HepG2 (cell line): ENCODE measurements around the gene PCDHGA5. TPM values are rescaled to one million over a fixed set of nuclear protein-coding genes. Genes with fewer than 3 reads are reported as not detected.

Experiments
- ATAC-seq: fragments of 200-7000 bp; cut with Tn5 transposase; 3 replicates; pipeline ENCODE4 v1.9.1; 2020; ENCODE audit warnings: mild to moderate bottlenecking, moderate library complexity
- BruUV-seq: library from RNA; stranded (reverse); fragments of 400-500 nt; replicated peaks from 2 replicates; lab custom pipeline; 2021; lab: Mats Ljungman, UMichigan
- CTCF ChIA-PET: fragments of 300-600 bp; formaldehyde crosslinking; extraction: SDS; loops from one replicate; lab custom pipeline; 2021; ENCODE audit warnings: low total read pairs, inconsistent platforms, low intra/inter-chr PET ratio; lab: Yijun Ruan, JAX
- POLR2A ChIA-PET: fragments of 350-600 bp; sonication (Branson Sonifier 250); formaldehyde crosslinking; loops from one replicate; lab custom pipeline; 2020; ENCODE audit warnings: antibody characterized with exemption, inconsistent platforms; lab: Yijun Ruan, JAX
- DNase-seq: peaks from one replicate; pipeline ENCODE4 v3.0.0-alpha.2; 2015; ENCODE audit warnings: low spot score
- FAIRE-seq: peaks from 3 replicates; lab custom pipeline; 2011; peaks lifted over from hg19 to GRCh38; lab: Jason Lieb, UNC
- H2AFZ ChIP-seq: one replicate; pipeline ENCODE4 v1.6.1; 2011; ENCODE audit warnings: low read length, inconsistent platforms
- H3K27ac ChIP-seq: fragments of 300-600 bp; 3 replicates; pipeline ENCODE4 v1.8.0; 2011; ENCODE audit warnings: mixed run types, mild to moderate bottlenecking, mixed read lengths, low read length, inconsistent platforms; ENCODE audit not compliant: insufficient read depth; ENCODE audit errors: extremely low read length
- H3K27me3 ChIP-seq, 2 experiments: fragments of 200-600 bp in 1 of 2; 2 replicates in 1 of 2; 3 replicates in 1 of 2; pipeline versions ENCODE4 v1.6.0 to v1.8.0; 2011; ENCODE audit warnings: low read length in 2 of 2, mild to moderate bottlenecking in 2 of 2, moderate library complexity in 2 of 2, inconsistent platforms in 1 of 2; ENCODE audit not compliant: insufficient read depth in 2 of 2, control insufficient read depth in 1 of 2
- H3K36me3 ChIP-seq, 2 experiments: fragments of 200-600 bp in 1 of 2; replicated peaks in 1 of 2; 2 replicates in 1 of 2; 3 replicates in 1 of 2; pipeline versions ENCODE4 v1.5.1 to v1.8.0; 2011; ENCODE audit warnings: low read length in 2 of 2, inconsistent platforms in 1 of 2; ENCODE audit not compliant: insufficient read depth in 2 of 2, control insufficient read depth in 1 of 2
- H3K4me1 ChIP-seq: 2 replicates; pipeline ENCODE4 v1.5.1; 2012; ENCODE audit warnings: low read length, inconsistent platforms; ENCODE audit not compliant: insufficient read depth
- H3K4me2 ChIP-seq: 2 replicates; pipeline ENCODE4 v1.6.0; 2011; ENCODE audit warnings: low read depth, low read length, inconsistent platforms
- H3K4me3 ChIP-seq, 3 experiments: fragments of 200-600 bp in 1 of 3; sonication (generic), shearing (Covaris generic) in 1 of 3; replicated peaks in 1 of 3; 2 replicates each; pipeline ENCODE4 v1.5.1; 2011 to 2016; ENCODE audit warnings: low read length in 3 of 3, inconsistent platforms in 2 of 3, low read depth in 2 of 3, mild to moderate bottlenecking in 2 of 3, control low read depth in 1 of 3, mixed read lengths in 1 of 3; ENCODE audit not compliant: insufficient read depth in 1 of 3
- H3K79me2 ChIP-seq: one replicate; pipeline ENCODE4 v1.6.1; 2011; ENCODE audit warnings: low read length, inconsistent platforms; ENCODE audit not compliant: insufficient read depth
- H3K9ac ChIP-seq: 2 replicates; pipeline ENCODE4 v1.6.0; 2011; ENCODE audit warnings: mild to moderate bottlenecking, low read depth, low read length, inconsistent platforms; ENCODE audit not compliant: insufficient read depth
- H3K9me3 ChIP-seq: 2 replicates; pipeline ENCODE4 v1.5.1; 2012; ENCODE audit warnings: mild to moderate bottlenecking, low read length
- H4K20me1 ChIP-seq: 2 replicates; pipeline ENCODE4 v1.6.0; 2011; ENCODE audit warnings: inconsistent platforms, mild to moderate bottlenecking, low read length, moderate library complexity; ENCODE audit not compliant: insufficient read depth
- ADNP ChIP-seq: sonication (generic); formaldehyde crosslinking; IDR thresholded peaks from 2 replicates; pipeline ENCODE4 v1.4.0; 2020; ENCODE audit warnings: missing genetic modification reagents
- HES4 ChIP-seq: sonication (generic); formaldehyde crosslinking; IDR thresholded peaks from 2 replicates; pipeline ENCODE4 v1.9.0; 2021; ENCODE audit warnings: mild to moderate bottlenecking, missing genetic modification reagents, borderline replicate concordance
- MBNL3 ChIP-seq: fragments of 250-450 bp; sonication (Bioruptor Pico); conservative IDR thresholded peaks from 2 replicates; pipeline ENCODE4 v1.8.0; 2022; ENCODE audit warnings: mild to moderate bottlenecking, inconsistent platforms
- NCOR1 ChIP-seq: fragments of 200-600 bp; sonication (generic); IDR thresholded peaks from 2 replicates; pipeline ENCODE4 v1.7.0; 2017; ENCODE audit warnings: antibody characterized with exemption, low read length, borderline replicate concordance
- SNAI1 ChIP-seq: sonication (generic); formaldehyde crosslinking; IDR thresholded peaks from 2 replicates; pipeline ENCODE4 v1.5.0; 2020; ENCODE audit warnings: mild to moderate bottlenecking, missing genetic modification reagents, borderline replicate concordance
- SYNCRIP ChIP-seq: fragments of 200-400 bp; formaldehyde crosslinking; IDR thresholded peaks from 2 replicates; pipeline ENCODE4 v1.6.1; 2018; ENCODE audit warnings: mild to moderate bottlenecking, low read depth, low read length; ENCODE audit not compliant: insufficient read depth
- TAF15 ChIP-seq: fragments of 200-400 bp; formaldehyde crosslinking; IDR thresholded peaks from one replicate; pipeline ENCODE4 v1.6.1; 2018; ENCODE audit warnings: mild to moderate bottlenecking, low read depth, low read length; ENCODE audit not compliant: poor library complexity, severe bottlenecking
- TMF1 ChIP-seq: sonication (generic); formaldehyde crosslinking; IDR thresholded peaks from 2 replicates; pipeline ENCODE4 v1.8.1; 2022; ENCODE audit warnings: low read depth, missing genetic modification reagents
- XBP1 ChIP-seq: sonication (generic); formaldehyde crosslinking; IDR thresholded peaks from 2 replicates; pipeline ENCODE4 v1.5.0; 2020; ENCODE audit warnings: missing genetic modification reagents
- ZMYM2 ChIP-seq: sonication (generic); formaldehyde crosslinking; IDR thresholded peaks from 2 replicates; pipeline ENCODE4 v1.8.0; 2022; ENCODE audit warnings: mild to moderate bottlenecking, missing genetic modification reagents
- ZMYM4 ChIP-seq: sonication (generic); formaldehyde crosslinking; IDR thresholded peaks from 2 replicates; pipeline ENCODE4 v1.8.1; 2023; ENCODE audit warnings: mild to moderate bottlenecking, missing genetic modification reagents
- ZNF747 ChIP-seq: sonication (generic); formaldehyde crosslinking; IDR thresholded peaks from 2 replicates; pipeline ENCODE4 v1.8.1; 2023; ENCODE audit warnings: missing genetic modification reagents, mild to moderate bottlenecking, borderline replicate concordance
- ZNF775 ChIP-seq: sonication (generic); formaldehyde crosslinking; IDR thresholded peaks from 2 replicates; pipeline ENCODE4 v1.4.0; 2020; ENCODE audit warnings: missing genetic modification reagents, mild to moderate bottlenecking, moderate library complexity, borderline replicate concordance
- WGBS: methylation state at CpG from one replicate; pipeline ENCODE4 v1.1.6; 2017; ENCODE audit warnings: low lambda C conversion rate; 5-methylcytosine and 5-hydroxymethylcytosine counted together
- in situ Hi-C: cut with HindIII; loops from 2 replicates; pipeline ENCODE4 v1.10.0; 2017; ENCODE audit warnings: low pct_unique_long_range_greater_than_20kb; ENCODE audit not compliant: extremely low pct_ligation_motif_present
- intact Hi-C: fragments of 100-400 bp; cut with micrococcal nuclease; formaldehyde crosslinking; loops from one replicate; pipeline ENCODE4 v1.10.0; 2022; ENCODE audit not compliant: unreplicated experiment
- polyA plus RNA-seq, 8 experiments: library from polyadenylated mRNA; depleted of rRNA in 3 of 8; stranded (reverse) in 7 of 8; unstranded in 1 of 8; fragments of >200 nt; fragmentation: Illumina TruSeq in 4 of 8; extraction: Trizol in 4 of 8; gene quantifications; 2 replicates each; pipeline versions ENCODE4 v1.2.1 to v1.2.3, GENCODE V29; 2011 to 2016; ENCODE audit warnings: low read depth in 4 of 8, missing spikeins in 1 of 8, mixed read lengths in 1 of 8; ENCODE audit not compliant: insufficient read depth in 1 of 8
- total RNA-seq, 5 experiments: library from RNA; depleted of rRNA; stranded (reverse); fragments of >200 nt; fragmentation: Illumina TruSeq; extraction: Trizol; gene quantifications; 2 replicates each; pipeline ENCODE4 v1.2.3, GENCODE V29; 2016; ENCODE audit warnings: low read depth in 1 of 5
- TF ChIP-seq, protein P1 (sequence below): sonication (generic); formaldehyde crosslinking; IDR thresholded peaks from 2 replicates; pipeline ENCODE4 v1.4.0; 2020; ENCODE audit warnings: missing genetic modification reagents

Gene PCDHGA5
- total and polyA plus RNA-seq, 2 of the 13 experiments (the other 11 are each of a cell fraction or from before 2014, with no cell fraction given), result 0.27 to 0.32 TPM

DNA sequence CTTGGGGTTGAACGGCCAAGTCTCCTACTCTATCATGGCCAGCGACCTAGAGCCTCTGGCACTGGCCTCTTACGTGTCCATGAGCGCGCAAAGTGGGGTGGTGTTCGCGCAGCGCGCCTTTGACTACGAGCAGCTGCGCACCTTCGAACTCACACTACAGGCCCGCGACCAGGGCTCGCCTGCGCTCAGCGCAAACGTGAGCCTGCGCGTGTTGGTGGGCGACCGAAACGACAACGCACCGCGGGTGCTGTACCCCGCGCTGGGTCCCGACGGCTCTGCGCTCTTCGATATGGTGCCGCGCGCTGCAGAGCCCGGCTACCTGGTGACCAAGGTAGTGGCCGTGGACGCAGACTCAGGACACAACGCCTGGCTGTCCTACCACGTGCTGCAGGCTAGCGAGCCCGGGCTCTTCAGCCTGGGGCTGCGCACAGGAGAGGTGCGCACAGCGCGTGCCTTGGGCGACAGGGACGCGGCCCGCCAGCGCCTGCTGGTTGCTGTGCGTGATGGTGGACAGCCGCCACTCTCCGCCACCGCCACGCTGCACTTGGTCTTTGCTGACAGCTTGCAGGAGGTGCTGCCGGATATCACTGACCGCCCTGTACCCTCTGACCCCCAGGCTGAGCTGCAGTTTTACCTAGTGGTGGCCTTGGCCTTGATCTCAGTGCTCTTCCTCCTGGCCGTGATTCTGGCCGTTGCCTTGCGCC is 35.7 kb downstream of the PCDHGA5 start:
- Histone ChIP-seq H3K9me3 (peaks cover 27% of the 10 kb centered on the region; the same call in 1 of the 2 replicates), H2AFZ (no peak overlapping the region), H3K4me1 (no peaks in the 10 kb centered on the region), H3K4me2 (no peak overlapping the region), H4K20me1 (no peaks in the 10 kb centered on the region), H3K27me3 (no peaks in the 10 kb centered on the region; a peak in 1 of 5 replicates), H3K79me2 (no peaks in the 10 kb centered on the region), H3K9ac (no peak overlapping the region), H3K36me3 (no peaks in the 10 kb centered on the region), H3K27ac (no peak overlapping the region), H3K4me3 (no peak overlapping the region)
- ChIA-PET CTCF (no interaction called here), POLR2A (no interaction called here)
- DNase-seq, result no peak
- BruUV-seq, result no TSS peak
- intact Hi-C loops, result no loop called here
- no peak for TF ChIP-seq SNAI1 (CRISPR knock-in tag)
- TF ChIP-seq TMF1 (CRISPR knock-in tag), result no peak
- no peak for TF ChIP-seq MBNL3 (CRISPR knock-in tag)
- TF ChIP-seq SYNCRIP, result no peak
- TF ChIP-seq HES4 (CRISPR knock-in tag), result no peak
- TF ChIP-seq ADNP (CRISPR knock-in tag), result no peak
- TF ChIP-seq TAF15, result no peak
- no peak for TF ChIP-seq ZNF747 (CRISPR knock-in tag)
- no peak for TF ChIP-seq ZMYM4 (CRISPR knock-in tag)
- TF ChIP-seq, protein P1, sequence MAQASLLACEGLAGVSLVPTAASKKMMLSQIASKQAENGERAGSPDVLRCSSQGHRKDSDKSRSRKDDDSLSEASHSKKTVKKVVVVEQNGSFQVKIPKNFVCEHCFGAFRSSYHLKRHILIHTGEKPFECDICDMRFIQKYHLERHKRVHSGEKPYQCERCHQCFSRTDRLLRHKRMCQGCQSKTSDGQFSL, result no peak
- TF ChIP-seq ZNF775, result no peak
- no peak for TF ChIP-seq NCOR1
- TF ChIP-seq ZMYM2 (CRISPR knock-in tag), result no peak
- no peak for TF ChIP-seq XBP1 (CRISPR knock-in tag)
- no peak for FAIRE-seq
- ATAC-seq, result no peak
- in situ Hi-C loops, result no loop called here
- 89% methylated on average over 54 of the region's 61 CpGs for WGBS
